ENCODE measurements around the gene CLCA1. TPM values are rescaled to one million over a fixed set of nuclear protein-coding genes. Genes with fewer than 3 reads are reported as not detected.
A peak's percentile ranks its signal among the peaks of the same experiment; 100 is the strongest.

CLCA1 gene
- total RNA-seq, 1 donor from 2014 or later, result 0.18 TPM

- DNase-seq (ENCODE audit: low spot score), result no peak
Measured at GRCh38 chr1:86502721-86503405, 34.1 kb downstream of the CLCA1 start.

GRCh38 chr1:86503406-86504136, 34.8 kb downstream of the CLCA1 start:
- peak; percentile 55 for DNase-seq (ENCODE audit: low spot score)

GRCh38 chr1:86504137-86504479, 35.4 kb downstream of the CLCA1 start:
- no peak for DNase-seq (ENCODE audit: low spot score)

- DNase-seq (ENCODE audit: low spot score), result peak; percentile 54
Measured at GRCh38 chr1:86504895-86505563, 36.3 kb downstream of the CLCA1 start.

GRCh38 chr1:86505564-86505902, 36.8 kb downstream of the CLCA1 start:
- DNase-seq (ENCODE audit: low spot score), result no peak

GRCh38 chr1:86507935-86508582, 39.3 kb downstream of the CLCA1 start:
- DNase-seq (ENCODE audit: low spot score), result no peak

GRCh38 chr1:86508583-86508969, 39.8 kb downstream of the CLCA1 start:
- no peak for DNase-seq (ENCODE audit: low spot score)

GRCh38 chr1:86515597-86515996, 46.9 kb downstream of the CLCA1 start:
- no peak for DNase-seq (ENCODE audit: low spot score)

GRCh38 chr1:86516335-86516734, 47.6 kb downstream of the CLCA1 start:
- no peak for DNase-seq (ENCODE audit: low spot score)

GRCh38 chr1:86517336-86517735, 48.6 kb downstream of the CLCA1 start:
- no peak for DNase-seq (ENCODE audit: low spot score)

GRCh38 chr1:86520789-86521521, 52.2 kb downstream of the CLCA1 start:
- DNase-seq (ENCODE audit: low spot score), result no peak

GRCh38 chr1:86521522-86521891, 52.8 kb downstream of the CLCA1 start:
- no peak for DNase-seq (ENCODE audit: low spot score)

GRCh38 chr1:86522240-86522639, 53.5 kb downstream of the CLCA1 start:
- no peak for DNase-seq (ENCODE audit: low spot score)

GRCh38 chr1:86523670-86524354, 55.1 kb downstream of the CLCA1 start:
- DNase-seq (ENCODE audit: low spot score), result no peak

- no peak for DNase-seq (ENCODE audit: low spot score)
Measured at GRCh38 chr1:86527306-86527705, 58.6 kb downstream of the CLCA1 start.

- DNase-seq (ENCODE audit: low spot score), result no peak
Measured at GRCh38 chr1:86530211-86530845, 61.6 kb downstream of the CLCA1 start.

- no peak for DNase-seq (ENCODE audit: low spot score)
Measured at GRCh38 chr1:86537928-86538695, 69.4 kb downstream of the CLCA1 start.

- DNase-seq (ENCODE audit: low spot score), result no peak
Measured at GRCh38 chr1:86538775-86539174, 70.0 kb downstream of the CLCA1 start.

- no peak for DNase-seq (ENCODE audit: low spot score)
Measured at GRCh38 chr1:86541859-86542258, 73.1 kb downstream of the CLCA1 start.

GRCh38 chr1:86542631-86543030, 73.9 kb downstream of the CLCA1 start:
- DNase-seq (ENCODE audit: low spot score), result no peak
